ENCODE measurements around the gene COQ9.
"Not testable (repeated sequence)": the region's sequence is repeated elsewhere in the genome, so short reads cannot be mapped to it uniquely, and the experiment has no call there.

COQ9 gene

DNA sequence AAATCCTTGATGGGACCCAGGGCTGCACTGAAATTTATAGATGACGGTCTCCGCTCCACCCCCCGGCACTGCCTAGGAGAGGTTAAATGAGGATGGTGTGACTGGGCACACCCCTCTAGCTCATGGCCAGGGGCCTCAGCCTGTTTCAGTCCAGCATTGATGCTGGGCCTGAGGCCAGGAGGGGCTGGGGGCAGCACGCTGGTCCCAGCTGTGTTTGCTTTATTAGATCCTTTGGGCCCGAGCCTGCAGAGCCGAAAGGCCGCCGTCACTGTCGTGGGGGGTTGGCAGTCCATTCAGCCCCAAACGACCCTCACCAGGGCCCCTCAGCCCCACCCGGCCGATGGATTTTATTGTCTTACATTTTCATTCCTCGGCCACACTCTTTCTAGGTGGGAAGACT is 49.8 kb downstream of the COQ9 start (continued):
- TF ChIP-seq, protein P1, sequence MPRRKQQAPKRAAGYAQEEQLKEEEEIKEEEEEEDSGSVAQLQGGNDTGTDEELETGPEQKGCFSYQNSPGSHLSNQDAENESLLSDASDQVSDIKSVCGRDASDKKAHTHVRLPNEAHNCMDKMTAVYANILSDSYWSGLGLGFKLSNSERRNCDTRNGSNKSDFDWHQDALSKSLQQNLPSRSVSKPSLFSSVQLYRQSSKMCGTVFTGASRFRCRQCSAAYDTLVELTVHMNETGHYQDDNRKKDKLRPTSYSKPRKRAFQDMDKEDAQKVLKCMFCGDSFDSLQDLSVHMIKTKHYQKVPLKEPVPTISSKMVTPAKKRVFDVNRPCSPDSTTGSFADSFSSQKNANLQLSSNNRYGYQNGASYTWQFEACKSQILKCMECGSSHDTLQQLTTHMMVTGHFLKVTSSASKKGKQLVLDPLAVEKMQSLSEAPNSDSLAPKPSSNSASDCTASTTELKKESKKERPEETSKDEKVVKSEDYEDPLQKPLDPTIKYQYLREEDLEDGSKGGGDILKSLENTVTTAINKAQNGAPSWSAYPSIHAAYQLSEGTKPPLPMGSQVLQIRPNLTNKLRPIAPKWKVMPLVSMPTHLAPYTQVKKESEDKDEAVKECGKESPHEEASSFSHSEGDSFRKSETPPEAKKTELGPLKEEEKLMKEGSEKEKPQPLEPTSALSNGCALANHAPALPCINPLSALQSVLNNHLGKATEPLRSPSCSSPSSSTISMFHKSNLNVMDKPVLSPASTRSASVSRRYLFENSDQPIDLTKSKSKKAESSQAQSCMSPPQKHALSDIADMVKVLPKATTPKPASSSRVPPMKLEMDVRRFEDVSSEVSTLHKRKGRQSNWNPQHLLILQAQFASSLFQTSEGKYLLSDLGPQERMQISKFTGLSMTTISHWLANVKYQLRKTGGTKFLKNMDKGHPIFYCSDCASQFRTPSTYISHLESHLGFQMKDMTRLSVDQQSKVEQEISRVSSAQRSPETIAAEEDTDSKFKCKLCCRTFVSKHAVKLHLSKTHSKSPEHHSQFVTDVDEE (CRISPR knock-in tag; IDR thresholded peaks at IDR 0.05), result no peak
- no peak for TF ChIP-seq ZFP30 (CRISPR knock-in tag; IDR thresholded peaks at IDR 0.05)
- TF ChIP-seq GLIS3 (CRISPR knock-in tag; IDR thresholded peaks at IDR 0.05), result no peak
- TF ChIP-seq, protein P2, sequence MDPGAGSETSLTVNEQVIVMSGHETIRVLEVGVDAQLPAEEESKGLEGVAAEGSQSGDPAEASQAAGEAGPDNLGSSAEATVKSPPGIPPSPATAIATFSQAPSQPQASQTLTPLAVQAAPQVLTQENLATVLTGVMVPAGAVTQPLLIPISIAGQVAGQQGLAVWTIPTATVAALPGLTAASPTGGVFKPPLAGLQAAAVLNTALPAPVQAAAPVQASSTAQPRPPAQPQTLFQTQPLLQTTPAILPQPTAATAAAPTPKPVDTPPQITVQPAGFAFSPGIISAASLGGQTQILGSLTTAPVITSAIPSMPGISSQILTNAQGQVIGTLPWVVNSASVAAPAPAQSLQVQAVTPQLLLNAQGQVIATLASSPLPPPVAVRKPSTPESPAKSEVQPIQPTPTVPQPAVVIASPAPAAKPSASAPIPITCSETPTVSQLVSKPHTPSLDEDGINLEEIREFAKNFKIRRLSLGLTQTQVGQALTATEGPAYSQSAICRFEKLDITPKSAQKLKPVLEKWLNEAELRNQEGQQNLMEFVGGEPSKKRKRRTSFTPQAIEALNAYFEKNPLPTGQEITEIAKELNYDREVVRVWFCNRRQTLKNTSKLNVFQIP (CRISPR knock-in tag; IDR thresholded peaks at IDR 0.05; ENCODE audit: borderline replicate concordance, low read depth), result no peak
- no peak for TF ChIP-seq OSR1 (CRISPR knock-in tag; IDR thresholded peaks at IDR 0.05)
- TF ChIP-seq ZNF70 (CRISPR knock-in tag; IDR thresholded peaks at IDR 0.05), result no peak
- TF ChIP-seq SNAI2 (CRISPR knock-in tag; IDR thresholded peaks at IDR 0.05), result no peak
- no peak for TF ChIP-seq TOX (CRISPR knock-in tag; IDR thresholded peaks at IDR 0.05; ENCODE audit: borderline replicate concordance)
- no peak for TF ChIP-seq ESRRG (CRISPR knock-in tag; IDR thresholded peaks at IDR 0.05)
- TF ChIP-seq TCF4 (CRISPR knock-in tag; IDR thresholded peaks at IDR 0.05; ENCODE audit: borderline replicate concordance), result no peak
- no peak for TF ChIP-seq ZNF565 (CRISPR knock-in tag; conservative IDR thresholded peaks at IDR 0.05; ENCODE audit: low read depth)

DNA sequence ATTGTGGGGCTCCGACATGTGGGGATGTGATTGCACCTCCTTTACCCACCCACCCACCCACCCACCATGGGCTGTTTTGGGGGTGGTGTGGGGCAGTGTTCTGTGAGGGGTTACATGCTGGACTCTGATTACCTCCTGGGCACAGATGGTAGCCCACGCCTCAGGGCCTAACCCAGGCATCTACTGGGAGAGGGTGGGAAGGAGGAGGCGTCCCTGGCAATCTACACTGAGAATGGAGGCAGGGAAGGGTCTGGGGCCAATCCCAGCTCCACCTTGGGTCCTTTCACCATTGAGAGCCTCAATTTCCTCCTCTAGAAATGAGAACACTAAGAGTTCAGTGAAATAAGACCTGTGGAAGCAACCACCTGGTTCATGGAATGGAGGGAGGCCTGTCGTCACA is 50.8 kb downstream of the COQ9 start:
- TF ChIP-seq ZNF8 (CRISPR knock-in tag; IDR thresholded peaks at IDR 0.05) (no peak), GLIS3 (CRISPR knock-in tag; IDR thresholded peaks at IDR 0.05) (no peak), CSDC2 (CRISPR knock-in tag; IDR thresholded peaks at IDR 0.05) (no peak), ZFP30 (CRISPR knock-in tag; IDR thresholded peaks at IDR 0.05) (no peak), OSR1 (CRISPR knock-in tag; IDR thresholded peaks at IDR 0.05) (no peak), SNAI2 (CRISPR knock-in tag; IDR thresholded peaks at IDR 0.05) (no peak), TOX (CRISPR knock-in tag; IDR thresholded peaks at IDR 0.05; ENCODE audit: borderline replicate concordance) (no peak), ZFP3 (CRISPR knock-in tag; IDR thresholded peaks at IDR 0.05) (no peak), ZC3H10 (CRISPR knock-in tag; IDR thresholded peaks at IDR 0.05) (no peak), ARNTL (CRISPR knock-in tag; IDR thresholded peaks at IDR 0.05; ENCODE audit: borderline replicate concordance, low read depth) (no peak), ZNF70 (CRISPR knock-in tag; IDR thresholded peaks at IDR 0.05) (no peak), RARB (CRISPR knock-in tag; IDR thresholded peaks at IDR 0.05) (no peak), ZNF565 (CRISPR knock-in tag; conservative IDR thresholded peaks at IDR 0.05; ENCODE audit: low read depth) (no peak), ESRRG (CRISPR knock-in tag; IDR thresholded peaks at IDR 0.05) (no peak), ISL1 (CRISPR knock-in tag; IDR thresholded peaks at IDR 0.05) (no peak)
- TF ChIP-seq, protein P3, sequence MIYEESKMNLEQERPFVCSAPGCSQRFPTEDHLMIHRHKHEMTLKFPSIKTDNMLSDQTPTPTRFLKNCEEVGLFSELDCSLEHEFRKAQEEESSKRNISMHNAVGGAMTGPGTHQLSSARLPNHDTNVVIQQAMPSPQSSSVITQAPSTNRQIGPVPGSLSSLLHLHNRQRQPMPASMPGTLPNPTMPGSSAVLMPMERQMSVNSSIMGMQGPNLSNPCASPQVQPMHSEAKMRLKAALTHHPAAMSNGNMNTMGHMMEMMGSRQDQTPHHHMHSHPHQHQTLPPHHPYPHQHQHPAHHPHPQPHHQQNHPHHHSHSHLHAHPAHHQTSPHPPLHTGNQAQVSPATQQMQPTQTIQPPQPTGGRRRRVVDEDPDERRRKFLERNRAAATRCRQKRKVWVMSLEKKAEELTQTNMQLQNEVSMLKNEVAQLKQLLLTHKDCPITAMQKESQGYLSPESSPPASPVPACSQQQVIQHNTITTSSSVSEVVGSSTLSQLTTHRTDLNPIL (CRISPR knock-in tag; IDR thresholded peaks at IDR 0.05; ENCODE audit: low read depth), result no peak
- TF ChIP-seq, protein P2 (CRISPR knock-in tag; IDR thresholded peaks at IDR 0.05; ENCODE audit: borderline replicate concordance, low read depth), result no peak
- TF ChIP-seq, protein P4, sequence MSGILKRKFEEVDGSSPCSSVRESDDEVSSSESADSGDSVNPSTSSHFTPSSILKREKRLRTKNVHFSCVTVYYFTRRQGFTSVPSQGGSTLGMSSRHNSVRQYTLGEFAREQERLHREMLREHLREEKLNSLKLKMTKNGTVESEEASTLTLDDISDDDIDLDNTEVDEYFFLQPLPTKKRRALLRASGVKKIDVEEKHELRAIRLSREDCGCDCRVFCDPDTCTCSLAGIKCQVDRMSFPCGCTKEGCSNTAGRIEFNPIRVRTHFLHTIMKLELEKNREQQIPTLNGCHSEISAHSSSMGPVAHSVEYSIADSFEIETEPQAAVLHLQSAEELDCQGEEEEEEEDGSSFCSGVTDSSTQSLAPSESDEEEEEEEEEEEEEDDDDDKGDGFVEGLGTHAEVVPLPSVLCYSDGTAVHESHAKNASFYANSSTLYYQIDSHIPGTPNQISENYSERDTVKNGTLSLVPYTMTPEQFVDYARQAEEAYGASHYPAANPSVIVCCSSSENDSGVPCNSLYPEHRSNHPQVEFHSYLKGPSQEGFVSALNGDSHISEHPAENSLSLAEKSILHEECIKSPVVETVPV (CRISPR knock-in tag; IDR thresholded peaks at IDR 0.05), result no peak
- no peak for ATAC-seq

DNA sequence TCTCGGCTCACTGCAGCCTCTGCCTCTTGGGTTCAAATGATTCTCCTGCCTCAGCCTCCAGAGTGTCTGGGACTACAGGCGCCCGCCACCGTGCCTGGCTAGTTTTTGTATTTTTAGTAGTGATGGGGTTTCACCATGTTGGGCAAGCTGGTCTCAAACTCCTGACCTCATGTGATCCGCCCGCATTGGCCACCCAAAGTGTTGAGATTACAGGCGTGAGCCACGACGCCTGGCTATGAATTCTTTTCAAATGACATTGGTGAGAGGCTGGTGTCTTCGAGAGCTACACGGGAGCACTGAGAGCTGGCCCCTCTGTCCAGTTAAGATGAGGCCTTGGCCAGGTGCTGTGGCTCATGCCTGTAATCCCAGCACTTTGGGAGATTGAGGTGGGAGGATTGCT is 52.7 kb downstream of the COQ9 start:
- ATAC-seq, result not testable (repeated sequence)

Measured in SK-N-SH treated with all-trans-retinoic acid at 6 μM for 48 hours (cell line).